Astrocyte of the hippocampus (primary cell): Measurements from ENCODE around the gene IL17REL.

Experiments used
- DNase-seq: peaks from one replicate; pipeline ENCODE4 v3.0.0; 2011; ENCODE audit warnings: low read depth, low spot score

Gene IL17REL

DNA sequence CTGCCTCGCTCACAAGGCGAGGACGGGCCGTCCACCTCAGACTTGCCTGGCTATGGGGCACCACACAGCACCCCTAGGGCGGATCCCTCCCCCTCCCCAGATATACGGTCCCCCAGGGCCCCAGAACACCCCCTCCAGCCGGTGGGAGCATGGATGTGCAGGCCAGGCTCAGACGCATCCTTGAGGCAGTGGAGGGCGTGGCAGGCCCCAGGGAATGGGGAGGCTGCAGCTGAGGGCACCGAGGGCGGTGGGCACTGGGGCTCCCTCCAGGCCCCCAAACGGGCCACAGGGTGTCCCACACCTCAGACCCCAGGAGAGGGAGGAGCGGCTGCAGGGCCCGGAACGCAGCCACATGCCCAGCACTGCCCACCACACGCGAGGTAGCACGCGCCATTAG is 33.5 kb upstream of the IL17REL start:
- DNase-seq: no peak

- no peak for DNase-seq
Observed at GRCh38 chr22:50045211-50046018, 32.9 kb upstream of the IL17REL start.

DNA sequence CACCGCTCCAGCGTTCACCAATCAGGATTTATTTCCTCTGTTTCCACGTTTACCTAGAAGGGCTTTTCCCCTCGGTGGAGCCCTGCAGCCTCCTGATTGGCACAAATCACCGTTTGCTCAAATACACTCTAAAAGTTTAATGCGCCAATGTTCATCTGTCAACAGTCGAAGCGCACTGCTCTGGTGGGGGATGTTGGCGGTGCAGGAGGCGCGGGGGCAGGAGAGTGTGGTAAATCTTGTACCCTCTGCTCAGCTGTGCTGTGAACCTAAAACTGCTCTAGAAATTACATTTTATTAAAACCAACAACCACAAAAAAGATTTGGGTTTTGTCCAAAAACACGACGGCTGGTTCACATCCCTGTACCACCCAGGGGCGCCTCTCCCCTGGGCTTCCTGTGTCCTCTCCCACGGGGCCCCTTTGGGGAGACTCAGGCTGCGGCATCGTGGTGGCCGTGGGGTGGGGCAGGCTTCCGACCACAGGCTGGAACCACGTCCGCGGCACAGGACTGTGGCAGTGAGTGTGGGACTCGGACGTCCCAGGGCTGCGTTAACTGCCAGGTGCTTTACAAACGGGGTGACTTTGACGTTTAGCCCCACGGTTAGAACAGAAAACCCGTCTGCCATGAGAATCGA is 32.0 kb upstream of the IL17REL start:
- DNase-seq: no peak

DNA sequence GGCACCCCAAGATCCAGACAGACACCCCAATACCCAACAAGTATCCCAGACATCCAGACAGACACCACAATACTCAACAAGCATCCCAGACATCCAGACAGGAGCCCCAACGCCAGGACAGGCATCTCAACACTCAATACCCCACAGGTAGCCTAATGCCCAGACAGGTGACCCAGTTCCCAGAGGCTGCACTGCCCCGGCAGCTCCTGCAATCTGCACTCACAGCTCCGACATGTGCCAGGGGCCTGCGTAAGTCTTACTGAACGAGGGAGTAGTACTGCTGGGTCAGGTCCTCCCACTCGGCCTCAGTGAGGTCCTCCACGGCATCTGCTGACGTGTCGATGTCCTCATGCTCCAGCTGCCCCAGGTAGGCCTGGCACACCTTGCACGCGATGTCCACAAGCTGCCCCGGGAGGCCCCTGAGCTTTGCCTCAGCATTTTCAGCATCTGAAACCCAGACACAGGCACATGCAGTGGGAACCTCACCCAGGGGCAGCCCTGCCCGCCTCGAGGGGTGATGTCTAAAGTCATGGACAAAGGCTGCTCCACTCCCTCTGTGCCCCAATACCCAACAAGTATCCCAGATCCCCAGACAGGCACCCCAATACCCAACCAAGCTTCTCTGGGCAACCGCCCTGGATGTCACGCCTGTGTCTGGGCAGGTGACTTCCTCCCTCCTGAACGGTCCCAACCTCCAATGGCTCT is 28.9 kb upstream of the IL17REL start:
- DNase-seq: no peak

- DNase-seq: no peak
Observed at GRCh38 chr22:50040717-50041116, 28.2 kb upstream of the IL17REL start.

GRCh38 chr22:50039669-50040443 is 27.3 kb upstream of the IL17REL start:
- DNase-seq: no peak

- DNase-seq: no peak
Observed at GRCh38 chr22:50035976-50036724, 23.6 kb upstream of the IL17REL start.

- no peak for DNase-seq
Observed at GRCh38 chr22:50035131-50035881, 22.7 kb upstream of the IL17REL start.

DNA sequence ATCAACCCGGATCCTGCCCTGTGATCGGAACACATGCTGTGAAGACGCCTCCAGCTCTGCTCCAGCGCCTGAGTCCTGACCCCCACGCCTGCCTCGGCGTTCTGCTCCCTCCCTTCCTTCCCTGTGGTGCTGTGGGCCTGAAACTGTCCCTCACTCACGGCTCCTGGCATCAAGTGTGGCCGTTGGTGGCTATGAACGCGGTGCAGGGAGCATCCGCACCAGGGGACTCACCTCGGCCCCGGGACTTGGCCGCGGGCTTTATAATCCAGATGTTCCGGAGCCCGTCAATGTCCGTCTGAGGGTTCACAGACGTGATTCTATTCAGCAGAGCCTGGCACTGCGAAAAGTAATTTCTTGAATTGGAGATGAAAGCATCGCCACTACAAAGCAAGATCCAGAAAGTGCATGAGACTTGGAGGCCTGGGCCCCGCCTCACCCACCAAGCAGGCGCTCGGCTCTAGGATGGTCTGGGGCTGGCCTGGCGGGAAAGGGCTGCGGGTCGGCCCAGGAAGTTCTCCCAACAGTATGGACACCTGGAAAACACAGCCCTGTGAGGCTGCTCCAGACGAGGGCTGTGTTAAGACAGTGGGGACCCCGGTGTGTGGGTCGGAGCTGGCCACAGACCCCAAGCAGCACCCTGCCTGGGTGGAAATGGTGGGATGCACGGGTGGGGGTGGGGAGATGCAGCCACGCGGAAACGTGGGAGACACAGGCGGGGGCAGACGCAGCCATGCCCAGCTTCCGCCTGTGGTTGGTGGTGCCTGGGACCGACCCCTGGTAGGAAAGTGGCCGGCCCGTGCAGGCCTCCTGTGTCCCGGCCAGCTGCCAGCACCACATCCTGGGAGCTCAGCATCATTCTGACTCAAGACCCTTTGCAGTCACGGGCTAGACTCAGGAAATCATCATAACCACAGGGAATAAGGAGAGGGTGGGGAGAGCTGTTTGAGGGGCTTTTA is 21.8 kb upstream of the IL17REL start:
- no peak for DNase-seq

- DNase-seq: no peak
Observed at GRCh38 chr22:50032941-50033601, 20.5 kb upstream of the IL17REL start.

DNA sequence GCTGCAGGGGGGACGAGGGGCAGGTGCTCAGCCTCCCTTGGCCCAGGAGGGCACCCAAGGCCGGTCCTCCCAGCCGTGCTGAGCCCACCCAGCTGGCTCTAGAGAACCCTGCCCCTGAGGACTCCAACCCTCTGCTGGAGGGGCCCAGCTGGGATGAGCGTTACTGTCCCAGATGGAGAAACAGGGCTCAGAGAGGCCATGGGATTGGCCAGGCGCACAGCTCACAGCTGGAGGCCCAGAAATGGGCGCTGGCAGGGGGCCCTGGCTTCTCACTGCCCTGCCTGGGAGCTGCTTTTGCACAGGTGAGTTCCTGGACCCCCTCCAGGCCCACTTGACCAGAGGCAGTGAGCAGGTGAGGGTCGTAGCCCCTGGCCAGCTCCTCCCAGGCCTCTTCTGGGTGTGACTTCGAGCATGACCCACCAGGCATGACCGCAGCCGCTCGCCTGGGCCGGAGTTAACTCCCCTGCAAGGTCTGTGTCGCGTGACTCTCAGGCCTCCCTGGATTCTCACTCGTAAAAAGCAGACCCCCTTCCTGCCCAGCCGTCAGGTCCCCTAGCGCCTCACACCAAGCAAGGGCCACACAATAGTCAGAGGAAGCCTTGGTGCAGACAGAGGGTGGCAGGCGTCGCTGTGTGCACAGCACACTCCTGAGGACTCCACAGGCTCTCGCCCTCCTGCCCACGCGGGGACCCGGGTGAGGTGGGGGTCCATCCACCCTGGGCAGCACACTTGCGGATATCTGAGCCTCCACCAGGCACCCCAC is 19.7 kb upstream of the IL17REL start:
- DNase-seq: no peak

GRCh38 chr22:50031189-50032091 is 18.9 kb upstream of the IL17REL start:
- DNase-seq: no peak

DNA sequence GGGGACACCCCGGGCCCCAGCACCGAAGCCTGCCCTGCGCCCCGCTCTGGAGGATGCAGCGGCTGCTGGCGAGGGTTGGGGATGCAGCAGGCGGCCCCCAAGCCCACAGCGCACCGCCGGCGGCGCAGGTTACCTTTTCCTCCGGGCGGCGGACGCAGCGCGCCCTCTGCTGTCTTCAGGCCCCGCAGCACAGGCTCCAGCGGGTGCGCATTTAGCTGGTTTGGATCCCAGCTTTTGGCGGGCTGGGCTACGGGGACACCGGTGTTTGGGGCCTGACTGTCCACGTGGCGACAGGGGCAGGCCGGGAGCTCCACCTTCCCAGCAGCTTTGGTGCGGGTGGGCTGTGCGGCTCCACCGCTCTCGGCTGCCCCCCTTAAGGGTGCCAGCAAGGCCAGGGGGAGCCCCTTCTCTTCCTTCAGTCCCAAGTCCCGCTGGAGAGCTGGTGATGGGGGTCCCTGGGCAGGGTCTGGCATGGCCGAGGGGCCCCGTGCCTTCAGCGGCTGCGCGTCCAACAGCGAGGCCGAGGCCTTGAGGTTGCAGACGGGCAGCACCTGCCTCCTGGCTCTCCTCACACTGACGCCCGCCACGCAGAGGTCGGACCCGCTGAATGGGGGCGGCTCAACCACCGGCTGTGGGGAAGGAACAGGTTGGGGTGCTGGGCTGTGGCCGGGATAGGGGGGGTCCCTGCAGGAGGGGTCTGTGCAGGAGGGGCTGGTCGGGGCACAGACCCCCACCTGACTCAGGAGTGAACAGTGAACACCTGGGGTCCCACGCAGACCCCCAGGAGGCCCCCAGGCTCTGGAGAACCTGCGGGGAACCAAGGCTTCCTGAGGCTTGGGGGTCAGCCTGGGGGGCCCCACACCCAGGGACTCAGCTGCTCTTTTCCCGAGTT is 18.0 kb upstream of the IL17REL start:
- DNase-seq: peak; percentile 86

DNA sequence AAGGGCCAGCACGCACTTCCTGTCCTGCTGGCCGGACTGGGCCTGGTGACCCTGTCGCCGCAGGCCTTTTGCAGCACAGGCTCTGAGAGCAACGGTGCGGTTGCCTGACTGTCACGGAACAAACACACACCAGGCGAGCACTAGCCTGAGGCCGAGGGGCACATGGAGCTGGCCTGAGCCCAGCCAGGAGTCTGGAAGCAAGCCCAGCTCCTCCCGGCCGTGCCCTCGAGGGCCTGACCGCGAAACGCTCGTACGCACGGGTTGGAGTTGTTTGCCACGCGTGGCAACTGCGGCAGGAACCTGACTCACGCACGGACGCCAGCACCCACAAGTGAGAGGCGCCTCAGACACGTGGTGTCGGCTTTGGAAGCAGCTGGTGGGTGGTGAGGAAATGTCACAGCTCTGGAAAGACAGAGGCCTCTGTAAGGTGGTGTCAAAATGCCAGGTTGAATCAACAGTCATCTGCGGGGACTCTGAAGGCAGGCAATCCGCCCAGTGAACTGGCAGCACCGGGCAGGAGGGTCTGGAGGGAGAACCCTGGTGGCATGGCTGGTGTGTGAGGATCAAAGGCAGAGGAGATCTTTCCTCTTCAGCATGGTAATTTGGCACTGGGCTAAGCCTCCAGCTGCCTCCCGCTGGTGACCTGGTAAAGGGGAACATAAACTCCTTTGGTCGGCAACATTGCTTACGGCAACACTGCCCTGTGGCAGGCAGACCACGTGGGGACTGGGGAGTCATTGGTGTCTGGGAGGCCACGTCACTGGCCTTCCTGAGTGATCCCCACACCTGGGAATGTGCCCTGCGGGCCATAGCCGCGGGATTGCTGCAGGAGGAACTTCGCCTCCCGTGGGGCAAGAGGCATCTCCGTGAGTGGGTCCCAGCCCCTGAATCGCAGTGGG is 15.3 kb upstream of the IL17REL start:
- DNase-seq: no peak

DNA sequence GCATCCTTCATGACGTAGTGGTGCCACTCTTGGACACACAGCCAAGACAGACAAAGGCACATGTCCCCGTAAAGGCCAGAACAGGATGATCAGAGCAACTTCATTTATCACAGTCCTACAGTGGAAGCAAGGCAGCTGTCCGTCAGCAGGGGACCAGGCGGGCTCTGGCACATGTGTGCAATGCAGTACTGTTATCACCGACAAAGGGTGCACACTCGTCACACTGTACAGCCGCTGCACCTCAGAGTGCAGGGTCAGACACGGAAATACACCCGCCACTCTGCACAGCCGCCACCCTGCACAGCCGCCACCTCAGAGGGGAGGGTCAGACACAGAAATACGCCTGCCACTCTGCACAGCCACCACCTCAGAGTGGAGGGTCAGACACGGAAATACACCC is 13.4 kb upstream of the IL17REL start:
- DNase-seq: no peak
